HG03139 (cell line): ENCODE measurements around the gene IRX3.

Experiments
- ATAC-seq: cut with Tn5 transposase; IDR thresholded peaks from one replicate; pipeline ENCODE4 v1.9.1; 2021; ENCODE audit not compliant: unreplicated experiment

Gene IRX3

DNA sequence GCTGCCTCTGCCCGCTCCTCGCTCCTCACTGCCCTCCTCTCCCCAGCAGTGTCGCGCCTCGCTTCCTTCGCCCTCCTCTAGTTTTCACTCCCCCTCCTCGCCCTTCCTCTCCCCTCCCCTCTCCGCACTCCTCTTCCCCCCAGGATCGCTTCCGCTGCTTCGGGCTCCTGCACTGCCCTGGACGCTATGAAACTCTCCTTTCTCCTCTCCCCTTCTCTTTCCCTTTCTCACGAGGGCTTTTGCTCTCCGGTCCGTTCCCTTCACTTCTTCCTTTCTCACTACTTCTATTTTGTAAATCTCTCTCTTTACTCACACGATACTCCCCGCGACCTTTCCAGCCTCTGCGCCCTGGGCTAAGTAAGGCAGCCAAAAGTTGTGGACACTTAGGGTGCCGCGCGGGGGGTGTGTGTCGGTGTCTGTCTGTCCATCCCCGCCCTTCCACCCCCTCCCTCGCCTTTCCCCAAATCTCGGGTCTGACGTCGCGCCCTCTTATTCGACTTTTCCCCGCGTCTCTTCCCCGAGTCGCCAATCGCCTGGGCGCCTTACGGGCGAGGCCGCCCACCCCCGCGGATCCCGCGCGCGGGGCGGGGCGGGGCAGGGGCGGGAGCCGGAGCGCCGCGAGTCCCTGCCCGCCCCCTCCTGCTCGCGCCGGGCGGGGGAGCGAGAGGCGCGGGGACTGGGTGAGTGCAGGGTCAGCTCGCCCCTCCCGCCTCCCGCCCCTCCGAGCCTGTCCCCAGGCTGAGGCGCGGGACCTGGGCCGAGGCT is at the start of gene IRX3:
Gene IRX3 (minus strand): TSS at position 422 of the 765 bp plus-strand sequence. CDS start 737 bp downstream, outside the sequence.
- no peak for ATAC-seq

- ATAC-seq, result no peak
Observed at GRCh38 chr16:54335230-54335629, 48.6 kb upstream of the IRX3 start.

GRCh38 chr16:54334208-54334607 is 47.6 kb upstream of the IRX3 start:
- no peak for ATAC-seq

- ATAC-seq, result no peak
Observed at GRCh38 chr16:54331241-54332002, 44.8 kb upstream of the IRX3 start.

- no peak for ATAC-seq
Observed at GRCh38 chr16:54327609-54328008, 41.0 kb upstream of the IRX3 start.

DNA sequence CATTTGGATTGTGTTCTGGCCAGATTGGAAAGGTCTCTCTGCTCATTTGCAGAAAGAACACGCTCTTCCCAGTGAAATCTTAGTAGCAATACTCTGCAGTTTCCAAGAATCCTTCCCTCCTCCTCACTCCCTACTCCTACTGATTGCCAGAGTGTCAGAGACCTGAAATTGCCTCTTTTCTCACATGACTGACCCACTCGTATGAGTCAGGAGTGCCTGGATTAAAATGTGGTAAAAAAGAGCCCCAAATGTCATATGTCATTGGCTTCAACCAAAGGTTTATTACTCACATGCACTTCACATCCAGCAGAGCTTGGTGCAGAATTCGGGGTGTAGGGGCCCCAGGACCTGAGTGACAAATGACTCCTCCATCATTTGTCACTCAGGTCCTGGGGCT is 39.7 kb upstream of the IRX3 start:
- ATAC-seq, result no peak

- no peak for ATAC-seq
Observed at GRCh38 chr16:54325616-54326265, 39.2 kb upstream of the IRX3 start.

GRCh38 chr16:54324716-54325115 is 38.1 kb upstream of the IRX3 start:
- no peak for ATAC-seq

DNA sequence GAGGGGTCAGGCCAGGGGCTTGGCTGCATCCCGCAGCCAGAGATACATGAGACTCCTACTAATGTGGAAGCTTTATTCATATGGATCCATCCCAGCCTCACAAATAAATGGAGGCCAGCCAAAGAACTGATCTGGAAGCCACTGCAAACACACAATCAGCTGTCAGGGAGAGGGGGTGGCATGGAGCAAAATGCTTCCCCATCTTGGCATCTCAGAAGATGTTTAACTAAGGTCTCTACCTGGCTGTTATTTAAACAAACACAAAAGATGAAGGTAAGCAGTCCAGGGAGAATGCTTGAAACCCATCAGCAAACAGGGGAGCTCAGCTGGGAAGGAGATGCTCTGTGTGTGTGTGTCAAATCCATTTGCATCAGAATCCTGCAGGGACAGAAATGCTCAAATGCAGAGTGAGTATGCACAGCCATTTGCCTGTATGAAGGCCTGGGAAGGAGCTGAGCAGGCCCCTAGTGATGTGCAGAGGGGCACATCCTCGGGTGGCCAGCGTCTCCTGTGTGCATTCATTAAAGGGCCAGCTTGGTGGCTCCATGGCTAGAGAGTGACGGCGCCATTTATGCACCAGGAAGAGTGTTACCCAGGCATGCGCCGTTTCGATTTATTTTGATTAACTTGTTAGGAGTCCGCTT is 34.2 kb upstream of the IRX3 start:
- no peak for ATAC-seq

DNA sequence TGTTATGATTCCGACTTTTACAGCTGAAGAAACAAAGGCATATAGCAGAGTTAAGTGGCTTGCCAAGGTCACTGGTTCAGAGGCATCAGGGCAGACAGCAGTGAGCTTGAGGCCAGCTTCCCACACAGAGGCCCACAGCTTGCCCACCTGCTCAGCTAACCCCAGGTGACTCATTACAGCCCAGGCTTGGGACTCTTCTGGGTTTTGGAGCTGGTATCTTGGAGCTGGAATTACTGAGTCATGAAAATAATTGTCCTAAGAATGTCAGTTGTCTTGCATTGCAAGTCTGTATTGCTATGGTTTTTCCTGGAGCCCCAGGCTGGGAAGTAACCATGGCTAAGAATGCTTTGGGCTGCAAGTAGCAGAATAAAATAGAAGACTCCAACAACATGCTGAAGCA is 32.4 kb upstream of the IRX3 start:
- no peak for ATAC-seq

DNA sequence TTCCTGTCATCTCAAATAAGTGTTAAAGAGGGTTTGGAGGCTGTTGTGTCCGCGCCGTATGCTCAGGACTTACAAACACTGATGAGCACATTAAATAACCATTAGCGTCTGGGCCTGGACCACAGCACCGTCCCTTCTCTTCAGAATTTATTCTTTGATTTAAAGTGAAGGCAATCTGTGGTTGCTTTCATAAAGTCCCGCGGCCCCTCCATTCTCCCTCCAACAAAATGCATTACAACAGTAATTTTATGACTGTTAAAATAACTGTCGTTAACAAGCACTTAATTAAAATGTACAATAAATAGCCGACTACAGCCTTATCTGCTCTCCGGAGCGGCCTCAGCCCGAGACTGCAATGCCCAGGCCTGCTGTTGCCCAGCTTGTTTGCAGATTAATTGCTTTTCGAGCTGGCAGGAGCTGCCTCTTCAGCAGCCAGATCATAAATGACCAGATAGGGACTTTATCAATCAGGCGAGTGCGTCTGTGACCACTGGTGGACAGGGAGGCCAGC is 30.6 kb upstream of the IRX3 start:
- ATAC-seq, result no peak

DNA sequence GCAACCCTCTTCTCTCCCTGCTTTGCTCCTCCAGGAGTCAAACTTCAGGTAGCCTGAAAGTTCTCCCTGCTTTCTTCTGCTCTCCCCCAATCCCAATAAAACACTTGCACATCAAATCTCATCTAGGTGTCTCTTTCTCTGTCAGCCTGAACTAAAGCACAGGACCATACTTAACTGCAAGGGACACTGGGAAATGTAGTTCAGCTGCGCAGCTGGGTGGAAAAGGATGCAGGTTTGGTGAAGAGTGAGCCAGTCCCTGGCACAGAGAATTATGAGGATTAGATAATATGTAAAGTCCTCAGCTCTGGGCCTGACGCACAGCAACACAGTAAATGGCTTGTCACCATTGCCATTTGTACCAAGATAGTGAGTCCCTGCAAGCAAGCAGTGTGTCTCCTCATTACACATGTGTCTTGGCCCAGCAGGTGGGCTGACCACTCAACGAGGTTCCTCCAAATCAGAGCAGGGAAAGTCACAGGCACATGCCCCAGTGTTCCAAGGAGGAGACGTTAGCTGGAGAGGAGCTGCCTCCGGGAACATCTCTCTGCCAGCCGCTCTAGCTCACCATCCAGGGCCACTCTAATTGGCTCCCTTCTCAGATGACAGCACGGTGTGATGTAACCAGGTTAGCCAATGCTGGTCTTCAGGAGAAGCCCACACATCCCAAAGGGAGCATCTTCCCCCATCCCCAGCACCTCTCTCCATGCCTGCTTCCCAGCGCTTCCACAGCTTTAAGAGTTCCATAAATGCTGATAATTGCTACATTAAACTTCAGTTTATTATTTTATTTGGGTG is 29.7 kb upstream of the IRX3 start:
- ATAC-seq, result no peak

DNA sequence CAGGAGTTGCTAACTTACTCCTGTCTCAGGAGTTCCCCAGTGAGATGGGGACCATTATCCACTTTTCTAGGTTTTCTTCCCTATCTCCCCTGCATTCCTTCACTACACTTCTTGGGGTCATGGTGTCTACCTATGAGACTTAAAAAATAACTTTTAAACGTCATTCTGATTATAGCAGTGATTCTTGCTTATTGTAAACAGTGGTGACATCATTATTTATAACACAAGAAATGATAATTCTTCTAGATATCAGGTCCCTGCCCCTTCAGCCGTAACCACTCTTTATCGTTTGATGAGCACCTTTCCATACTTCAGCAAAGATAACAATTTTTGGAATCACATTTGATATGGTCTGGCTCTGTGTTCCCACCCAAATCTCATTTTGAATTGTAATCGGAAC is 27.2 kb upstream of the IRX3 start:
- ATAC-seq, result no peak

GRCh38 chr16:54312502-54312991 is 26.0 kb upstream of the IRX3 start:
- ATAC-seq, result no peak

GRCh38 chr16:54309341-54309740 is 22.8 kb upstream of the IRX3 start:
- ATAC-seq, result no peak

GRCh38 chr16:54305080-54305479 is 18.5 kb upstream of the IRX3 start:
- no peak for ATAC-seq

GRCh38 chr16:54303613-54304012 is 17.0 kb upstream of the IRX3 start:
- no peak for ATAC-seq

DNA sequence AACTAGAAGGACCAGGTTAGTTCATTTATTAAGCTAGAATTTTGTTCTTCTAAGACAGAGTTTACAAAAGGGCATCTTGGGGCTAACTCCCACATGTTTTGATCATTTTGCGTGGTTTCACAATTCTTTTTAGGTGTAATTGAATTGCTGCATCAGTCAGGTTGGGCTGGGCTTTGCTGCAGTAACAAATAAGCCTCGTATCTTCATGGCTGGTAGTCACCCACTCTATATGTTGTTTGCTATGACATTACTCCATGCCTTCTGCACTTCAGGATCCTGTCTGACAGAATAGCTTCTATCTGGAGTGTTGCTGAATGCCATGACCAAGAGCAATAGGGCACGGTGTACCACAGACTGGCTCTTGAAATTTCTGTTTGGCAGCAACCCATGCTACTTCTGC is 10.6 kb upstream of the IRX3 start:
- no peak for ATAC-seq

- no peak for ATAC-seq
Observed at GRCh38 chr16:54296543-54296942, 10.0 kb upstream of the IRX3 start.
